Right atrium auricular region (tissue), 2 donors: ENCODE results near the gene MALT1. TPM values are rescaled to one million over a fixed set of nuclear protein-coding genes. Genes with fewer than 3 reads are reported as not detected.

Source experiments
- DNase-seq: peaks from one replicate; pipeline ENCODE4 v3.0.0-alpha.2; 2019; ENCODE audit warnings: low spot score
- H3K27ac ChIP-seq, 2 donors: fragments of 200-600 bp; sonication (generic); 1 replicate in 1 of 2; 2 replicates in 1 of 2; pipeline ENCODE4 v1.5.1; 2016 to 2019
- H3K27me3 ChIP-seq, 2 donors: fragments of 200-600 bp; sonication (generic); one replicate each; pipeline versions ENCODE4 v1.5.1 to v1.6.0; 2017 to 2019
- H3K36me3 ChIP-seq: fragments of 200-600 bp; sonication (generic); one replicate; pipeline ENCODE4 v1.5.1; 2016
- H3K4me1 ChIP-seq, 2 donors: fragments of 200-600 bp; sonication (generic); one replicate each; pipeline versions ENCODE4 v1.5.1 to v1.6.0; 2017 to 2019
- H3K4me3 ChIP-seq, 2 donors: fragments of 200-600 bp; sonication (generic); 1 replicate in 1 of 2; 2 replicates in 1 of 2; pipeline ENCODE4 v1.5.1; 2017 to 2019; ENCODE audit warnings: mild to moderate bottlenecking in 1 of 2, moderate library complexity in 1 of 2
- H3K9me3 ChIP-seq, 2 donors: fragments of 200-600 bp; sonication (generic); one replicate each; pipeline ENCODE4 v1.5.1; 2019
- total RNA-seq, 2 donors: library from RNA; depleted of rRNA; stranded (reverse); fragments of >200 nt; gene quantifications; one replicate each; pipeline ENCODE4 v1.1.0, GENCODE V29; 2016
- TF ChIP-seq, protein P1 (sequence below), 2 donors: fragments of 200-600 bp; sonication (generic); IDR thresholded peaks; one replicate each; pipeline ENCODE4 v1.5.1; 2019; ENCODE audit warnings: antibody characterized with exemption in 2 of 2

The MALT1 gene
- total RNA-seq, 2 donors from 2014 or later, result 9.9 to 10.9 TPM

GRCh38 chr18:58668211-58668610, 3.1 kb upstream of the MALT1 start:
- H3K4me1 ChIP-seq, result peaks cover 0 to 21% of the 10 kb centered on the region in 2 donors
- no peak for DNase-seq
- no peaks in the 10 kb centered on the region for H3K36me3 ChIP-seq
- H3K27me3 ChIP-seq, result no peaks in the 10 kb centered on the region
- no peaks in the 10 kb centered on the region for H3K9me3 ChIP-seq
- H3K27ac ChIP-seq, result no peak overlapping the region
- TF ChIP-seq, protein P1, sequence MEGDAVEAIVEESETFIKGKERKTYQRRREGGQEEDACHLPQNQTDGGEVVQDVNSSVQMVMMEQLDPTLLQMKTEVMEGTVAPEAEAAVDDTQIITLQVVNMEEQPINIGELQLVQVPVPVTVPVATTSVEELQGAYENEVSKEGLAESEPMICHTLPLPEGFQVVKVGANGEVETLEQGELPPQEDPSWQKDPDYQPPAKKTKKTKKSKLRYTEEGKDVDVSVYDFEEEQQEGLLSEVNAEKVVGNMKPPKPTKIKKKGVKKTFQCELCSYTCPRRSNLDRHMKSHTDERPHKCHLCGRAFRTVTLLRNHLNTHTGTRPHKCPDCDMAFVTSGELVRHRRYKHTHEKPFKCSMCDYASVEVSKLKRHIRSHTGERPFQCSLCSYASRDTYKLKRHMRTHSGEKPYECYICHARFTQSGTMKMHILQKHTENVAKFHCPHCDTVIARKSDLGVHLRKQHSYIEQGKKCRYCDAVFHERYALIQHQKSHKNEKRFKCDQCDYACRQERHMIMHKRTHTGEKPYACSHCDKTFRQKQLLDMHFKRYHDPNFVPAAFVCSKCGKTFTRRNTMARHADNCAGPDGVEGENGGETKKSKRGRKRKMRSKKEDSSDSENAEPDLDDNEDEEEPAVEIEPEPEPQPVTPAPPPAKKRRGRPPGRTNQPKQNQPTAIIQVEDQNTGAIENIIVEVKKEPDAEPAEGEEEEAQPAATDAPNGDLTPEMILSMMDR (IDR thresholded peaks at IDR 0.05), result no peak
- no peak overlapping the region for H3K4me3 ChIP-seq

DNA sequence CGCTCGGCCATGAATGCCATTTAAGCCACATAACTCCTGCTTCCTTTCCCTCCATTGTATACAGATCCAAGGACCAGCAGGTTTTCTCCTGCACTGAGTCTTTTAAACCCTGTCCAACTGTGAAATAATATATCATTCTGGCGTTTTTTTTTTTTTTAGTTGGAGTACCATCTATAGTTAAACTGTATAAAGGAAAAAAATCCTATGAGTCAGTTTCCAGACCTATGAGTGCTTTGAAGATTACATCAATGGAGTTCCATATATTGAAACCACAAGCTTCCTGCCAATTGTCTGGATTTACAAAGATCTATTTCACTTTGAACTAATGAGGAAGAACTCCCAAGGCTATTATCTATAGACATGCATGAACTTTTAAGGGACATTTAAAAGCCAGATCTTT, 2.4 kb upstream of the MALT1 start:
- no peak overlapping the region for H3K27ac ChIP-seq
- no peak overlapping the region for H3K4me3 ChIP-seq
- no peaks in the 10 kb centered on the region for H3K27me3 ChIP-seq
- no peak for DNase-seq
- H3K9me3 ChIP-seq, result no peaks in the 10 kb centered on the region
- TF ChIP-seq, protein P1 (IDR thresholded peaks at IDR 0.05), result no peak
- peaks cover 0 to 21% of the 10 kb centered on the region in 2 donors for H3K4me1 ChIP-seq
- H3K36me3 ChIP-seq, result no peaks in the 10 kb centered on the region

DNA sequence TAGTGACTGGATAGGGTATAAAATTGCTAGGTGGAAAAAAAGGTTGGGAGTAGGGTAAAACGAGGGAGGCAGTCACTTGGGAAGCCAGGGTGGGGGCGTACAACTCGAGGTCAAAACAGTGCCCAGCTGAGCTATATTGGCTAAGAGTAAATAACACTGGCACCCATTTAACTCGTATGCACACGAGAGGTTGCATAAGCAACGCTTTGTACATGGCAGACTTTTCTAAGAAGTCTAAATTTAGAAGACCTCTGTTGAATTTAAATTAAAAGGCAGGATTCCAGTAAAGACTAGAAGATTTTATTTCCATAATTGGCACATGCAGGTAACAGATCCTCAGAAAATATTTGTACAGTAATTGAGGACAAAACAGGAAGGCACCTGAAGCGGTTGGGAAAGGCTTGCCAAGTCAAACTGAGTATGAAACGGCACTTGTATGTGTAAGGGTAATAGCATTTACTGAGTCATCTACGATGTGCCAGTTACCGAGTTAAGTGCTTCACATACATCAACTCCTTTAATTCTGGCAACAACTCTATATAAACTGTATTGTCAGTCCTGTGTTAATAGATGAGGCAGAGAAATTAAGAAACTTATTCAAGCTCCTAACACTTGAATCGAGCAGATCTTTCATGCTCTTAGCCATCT, 1.4 kb upstream of the MALT1 start:
- H3K27ac ChIP-seq, result peak overlapping the region in 1 of 2 donors; percentile 92
- no peak for DNase-seq
- no peaks in the 10 kb centered on the region for H3K36me3 ChIP-seq
- H3K9me3 ChIP-seq, result no peaks in the 10 kb centered on the region
- H3K4me1 ChIP-seq, result peaks cover 0 to 21% of the 10 kb centered on the region in 2 donors
- TF ChIP-seq, protein P1 (IDR thresholded peaks at IDR 0.05), result no peak
- H3K27me3 ChIP-seq, result no peaks in the 10 kb centered on the region
- H3K4me3 ChIP-seq, result no peak overlapping the region

DNA sequence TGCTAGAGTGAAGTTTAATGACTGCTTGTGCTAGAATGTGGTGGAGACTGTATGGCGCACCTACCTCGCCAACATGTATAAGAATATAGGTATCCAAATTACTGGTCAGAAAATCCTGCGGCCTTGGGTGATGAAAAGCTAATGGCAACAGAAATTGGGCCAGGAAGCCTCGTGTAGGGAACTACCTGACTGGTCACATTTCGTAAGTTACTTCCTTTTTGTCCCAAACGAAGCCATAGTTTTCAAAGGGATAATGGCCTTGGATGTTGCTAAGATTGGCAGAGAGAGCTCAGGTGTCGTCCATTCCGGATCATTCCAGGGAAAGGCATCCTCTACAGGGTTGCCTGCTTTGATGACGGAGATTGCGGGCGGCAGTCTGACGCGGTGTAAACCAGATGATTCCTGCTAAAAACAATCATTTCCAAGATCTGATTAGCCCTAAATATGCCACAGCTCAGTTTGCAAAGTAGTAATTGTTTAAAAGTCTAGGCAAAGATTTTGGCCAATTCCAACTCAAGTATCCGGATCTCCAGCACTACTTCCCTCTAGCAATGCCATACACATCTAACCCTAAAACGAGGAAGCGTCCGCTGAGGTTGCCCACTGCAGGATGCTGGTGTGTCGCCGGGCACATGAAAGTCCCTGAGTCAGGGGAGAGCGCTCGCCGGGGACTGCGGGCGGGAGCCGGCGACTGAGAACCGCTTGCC, 708 bp upstream of the MALT1 start:
- Histone ChIP-seq H3K36me3 (no peaks in the 10 kb centered on the region), H3K27ac (peak overlapping the region; percentile 92 to 97)

GRCh38 chr18:58671632-58672564, 633 bp downstream of the MALT1 start:
- H3K4me3 ChIP-seq, result peak overlapping the region; percentile 61 to 90
- H3K4me1 ChIP-seq, result peaks cover 0 to 21% of the 10 kb centered on the region in 2 donors
- H3K36me3 ChIP-seq, result no peaks in the 10 kb centered on the region
- no peaks in the 10 kb centered on the region for H3K9me3 ChIP-seq
- no peaks in the 10 kb centered on the region for H3K27me3 ChIP-seq
- H3K27ac ChIP-seq, result peak overlapping the region; percentile 92 to 97
- TF ChIP-seq, protein P1 (IDR thresholded peaks at IDR 0.05), result peak in 1 of 2 donors; percentile 18
- no peak for DNase-seq

More for the DNA sequence above, 708 bp upstream of the MALT1 start:
- peaks cover 0 to 21% of the 10 kb centered on the region in 2 donors for H3K4me1 ChIP-seq
- DNase-seq, result no peak
- peak overlapping the region; percentile 61 to 90 for H3K4me3 ChIP-seq
- no peaks in the 10 kb centered on the region for H3K9me3 ChIP-seq
- TF ChIP-seq, protein P1 (IDR thresholded peaks at IDR 0.05), result no peak
- no peaks in the 10 kb centered on the region for H3K27me3 ChIP-seq
